ELR (cell line): Measurements from ENCODE around the gene PFAS.

Experiments used
- DNase-seq: peaks from one replicate; pipeline ENCODE4 v3.0.0-alpha.2; 2015; ENCODE audit warnings: low read depth

Gene PFAS

GRCh38 chr17:8266648-8267479, 17.8 kb downstream of the PFAS start:
- no peak for DNase-seq

- no peak for DNase-seq
Observed at GRCh38 chr17:8267480-8268147, 18.5 kb downstream of the PFAS start.

GRCh38 chr17:8268550-8269298, 19.6 kb downstream of the PFAS start:
- no peak for DNase-seq

- DNase-seq, result no peak
Observed at GRCh38 chr17:8272421-8272820, 23.3 kb downstream of the PFAS start.

- no peak for DNase-seq
Observed at GRCh38 chr17:8273884-8274444, 24.9 kb downstream of the PFAS start.

- no peak for DNase-seq
Observed at GRCh38 chr17:8274816-8275215, 25.7 kb downstream of the PFAS start.

- DNase-seq, result no peak
Observed at GRCh38 chr17:8275421-8276290, 26.6 kb downstream of the PFAS start.

- DNase-seq, result no peak
Observed at GRCh38 chr17:8277317-8277716, 28.2 kb downstream of the PFAS start.

GRCh38 chr17:8282345-8282744, 33.3 kb downstream of the PFAS start:
- no peak for DNase-seq

GRCh38 chr17:8283356-8283755, 34.3 kb downstream of the PFAS start:
- DNase-seq, result no peak

GRCh38 chr17:8284126-8284525, 35.0 kb downstream of the PFAS start:
- no peak for DNase-seq

GRCh38 chr17:8285270-8286181, 36.4 kb downstream of the PFAS start:
- DNase-seq, result no peak

GRCh38 chr17:8287651-8288335, 38.7 kb downstream of the PFAS start:
- peak; percentile 33 for DNase-seq

GRCh38 chr17:8288336-8289102, 39.4 kb downstream of the PFAS start, which contains the start of gene RANGRF:
Gene RANGRF (plus strand): TSS chr17:8288670. CDS start chr17:8288789, 119 bp downstream.
- DNase-seq, result peak; percentile 90

GRCh38 chr17:8289103-8289397, 40.0 kb downstream of the PFAS start:
- DNase-seq, result no peak

- DNase-seq, result peak; percentile 41
Observed at GRCh38 chr17:8290043-8290442, 41.0 kb downstream of the PFAS start.

GRCh38 chr17:8292639-8293395, 43.7 kb downstream of the PFAS start:
- no peak for DNase-seq

- DNase-seq, result no peak
Observed at GRCh38 chr17:8294361-8294760, 45.3 kb downstream of the PFAS start.
